DMS79 (cell line): ENCODE measurements around the gene AKAP4.

ENCODE experiments used
- DNase-seq: peaks from one replicate; lab custom pipeline; 2025; lab: John Stamatoyannopoulos, UW

Gene AKAP4, protein sequence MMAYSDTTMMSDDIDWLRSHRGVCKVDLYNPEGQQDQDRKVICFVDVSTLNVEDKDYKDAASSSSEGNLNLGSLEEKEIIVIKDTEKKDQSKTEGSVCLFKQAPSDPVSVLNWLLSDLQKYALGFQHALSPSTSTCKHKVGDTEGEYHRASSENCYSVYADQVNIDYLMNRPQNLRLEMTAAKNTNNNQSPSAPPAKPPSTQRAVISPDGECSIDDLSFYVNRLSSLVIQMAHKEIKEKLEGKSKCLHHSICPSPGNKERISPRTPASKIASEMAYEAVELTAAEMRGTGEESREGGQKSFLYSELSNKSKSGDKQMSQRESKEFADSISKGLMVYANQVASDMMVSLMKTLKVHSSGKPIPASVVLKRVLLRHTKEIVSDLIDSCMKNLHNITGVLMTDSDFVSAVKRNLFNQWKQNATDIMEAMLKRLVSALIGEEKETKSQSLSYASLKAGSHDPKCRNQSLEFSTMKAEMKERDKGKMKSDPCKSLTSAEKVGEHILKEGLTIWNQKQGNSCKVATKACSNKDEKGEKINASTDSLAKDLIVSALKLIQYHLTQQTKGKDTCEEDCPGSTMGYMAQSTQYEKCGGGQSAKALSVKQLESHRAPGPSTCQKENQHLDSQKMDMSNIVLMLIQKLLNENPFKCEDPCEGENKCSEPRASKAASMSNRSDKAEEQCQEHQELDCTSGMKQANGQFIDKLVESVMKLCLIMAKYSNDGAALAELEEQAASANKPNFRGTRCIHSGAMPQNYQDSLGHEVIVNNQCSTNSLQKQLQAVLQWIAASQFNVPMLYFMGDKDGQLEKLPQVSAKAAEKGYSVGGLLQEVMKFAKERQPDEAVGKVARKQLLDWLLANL

GRCh38 chrX:50200907-50201306, at the start of gene AKAP4:
Gene AKAP4, minus strand, starts transcription at chrX:50201007. Its CDS starts 118 bp downstream, at chrX:50200889.
- DNase-seq: no peak

GRCh38 chrX:50211510-50211909, 10.7 kb upstream of the AKAP4 start:
- no peak for DNase-seq

- DNase-seq: no peak
Measured at GRCh38 chrX:50206753-50207152, 5.9 kb upstream of the AKAP4 start.

DNA sequence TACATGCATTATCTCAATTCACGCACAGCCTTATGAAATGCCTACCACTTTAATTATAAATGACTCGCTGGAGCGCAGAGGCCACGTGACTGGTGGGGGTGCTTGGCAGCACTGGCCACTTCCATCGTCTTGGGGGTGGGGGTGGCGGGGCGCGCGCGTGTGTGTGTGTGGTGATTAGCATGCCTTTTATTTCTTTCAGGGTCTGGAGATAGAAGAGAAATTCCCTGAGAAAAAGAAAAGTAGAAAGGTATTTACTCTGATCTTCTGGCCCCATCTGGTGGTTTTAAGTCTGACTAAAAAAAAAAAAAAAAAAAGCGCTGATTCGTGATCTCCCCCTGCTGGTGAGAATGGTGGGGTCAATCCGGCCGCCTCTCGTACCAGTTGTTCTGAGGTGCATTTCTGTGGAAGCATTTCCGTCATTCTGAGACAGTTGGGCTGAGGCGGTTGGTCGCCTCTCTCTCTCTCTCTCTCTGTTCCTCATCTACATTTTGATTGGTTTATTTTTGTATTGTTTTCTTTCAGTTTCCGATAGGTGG, 3.6 kb upstream of the AKAP4 start, which contains the start of gene CCNB3:
Gene CCNB3 (plus strand): TSS at position 402 of the 536 bp plus-strand sequence. CDS start 80,399 bp downstream, outside the sequence.
- peak; percentile 39 for DNase-seq

GRCh38 chrX:50202539-50202938, 1.7 kb upstream of the AKAP4 start:
- no peak for DNase-seq

GRCh38 chrX:50198348-50198747, 2.5 kb downstream of the AKAP4 start:
- DNase-seq: no peak

- no peak for DNase-seq
Measured at GRCh38 chrX:50188859-50189600, 11.8 kb downstream of the AKAP4 start.

DNA sequence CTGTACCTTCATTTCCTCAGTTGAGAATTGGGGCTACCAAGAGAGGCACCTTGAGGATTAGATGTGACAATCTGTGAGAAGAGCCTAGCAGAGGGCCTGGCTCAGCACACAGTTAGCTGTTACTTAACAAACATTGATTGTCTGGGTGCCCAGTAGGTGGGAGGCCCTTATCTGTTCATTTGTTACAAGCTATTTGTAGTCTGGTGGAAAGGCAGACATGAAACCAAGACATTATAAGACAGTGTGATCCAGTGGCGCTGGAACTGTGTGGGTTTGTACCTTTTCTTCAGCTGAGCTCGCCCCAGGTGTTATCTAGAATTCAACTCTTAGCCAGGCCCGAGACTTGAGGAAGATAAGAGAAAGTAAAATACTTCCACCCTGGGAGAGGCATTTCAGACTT, 16.9 kb downstream of the AKAP4 start:
- no peak for DNase-seq

DNA sequence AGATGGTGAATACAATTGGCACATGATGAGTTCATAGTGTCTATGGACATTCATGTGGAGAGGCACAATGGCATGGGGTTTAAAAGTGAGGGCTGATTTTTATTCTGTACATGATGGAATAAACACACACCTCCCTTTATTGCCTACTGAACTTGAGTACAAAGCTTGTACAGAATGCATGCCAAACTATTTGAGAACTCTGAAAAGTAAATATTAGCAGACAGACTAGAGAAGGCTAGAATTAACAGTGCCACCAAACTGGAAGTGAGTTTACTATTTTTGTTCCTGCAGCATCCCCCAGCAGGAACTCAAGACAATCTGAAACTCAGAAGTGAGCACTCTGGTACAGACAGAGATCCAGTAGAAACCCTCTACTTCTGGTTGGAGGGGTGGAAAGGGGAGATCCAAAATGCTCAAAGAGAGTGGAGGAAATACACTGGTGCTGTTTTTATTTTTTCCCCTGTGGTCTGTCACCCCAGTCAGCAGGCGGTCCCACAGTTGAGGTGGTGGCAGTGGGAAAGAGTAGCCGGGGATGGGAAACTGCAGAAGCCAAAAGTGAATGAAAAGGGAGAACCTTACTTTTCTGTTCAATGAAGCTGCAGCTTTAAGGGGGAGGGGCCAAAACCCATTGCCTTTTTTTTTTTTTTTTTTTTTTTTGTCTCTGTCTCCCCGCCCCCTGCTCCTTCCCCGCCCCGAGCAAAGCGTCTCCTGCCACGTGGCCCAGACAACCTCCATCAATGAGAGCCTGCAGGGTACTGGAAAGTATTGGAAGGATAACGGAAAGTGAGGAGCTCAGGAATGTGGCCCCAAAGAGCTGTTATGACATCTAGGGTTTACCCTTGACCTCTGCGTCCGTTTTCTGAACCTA, 20.5 kb downstream of the AKAP4 start:
- DNase-seq: no peak

GRCh38 chrX:50169717-50170116, 31.1 kb downstream of the AKAP4 start:
- DNase-seq: no peak

- DNase-seq: no peak
Measured at GRCh38 chrX:50168241-50168687, 32.5 kb downstream of the AKAP4 start.

DNA sequence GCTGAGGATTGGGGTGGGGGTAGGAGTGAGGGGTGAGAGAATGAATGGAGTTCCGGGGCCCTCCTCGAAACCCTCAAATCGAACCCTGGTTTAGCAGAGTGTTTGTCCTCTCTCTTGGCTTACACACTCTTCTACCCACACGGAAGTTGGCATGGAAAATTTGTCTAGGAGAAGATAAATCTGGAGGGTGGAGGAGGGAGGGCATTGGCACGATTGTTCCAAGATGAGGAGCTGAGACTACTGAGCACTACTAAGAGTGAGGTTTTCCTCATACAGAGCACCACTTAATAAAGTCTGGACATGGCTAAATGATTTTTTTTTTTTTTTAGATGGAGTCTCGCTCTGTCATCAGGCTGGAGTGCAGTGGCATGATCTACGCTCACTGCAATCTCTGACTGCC, 33.4 kb downstream of the AKAP4 start:
- no peak for DNase-seq

GRCh38 chrX:50165727-50166126, 35.1 kb downstream of the AKAP4 start:
- no peak for DNase-seq

DNA sequence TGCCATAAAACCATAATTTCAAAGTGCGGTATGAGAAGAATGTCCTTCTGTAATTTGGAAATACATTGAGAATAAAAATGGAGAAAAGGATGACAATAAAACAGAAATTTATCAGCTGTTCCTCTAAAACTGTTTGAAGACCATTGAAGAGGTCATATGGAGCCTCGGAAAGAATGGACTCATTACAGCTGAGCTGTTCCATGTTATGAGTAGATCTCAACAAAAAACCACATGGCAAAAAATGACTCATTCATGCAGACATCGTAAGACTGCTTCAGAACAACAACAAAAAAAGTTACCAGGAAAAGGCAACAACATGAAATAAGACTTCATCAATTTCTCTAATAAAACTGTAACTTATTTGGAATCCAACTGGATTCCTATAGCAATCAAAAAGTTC, 39.7 kb downstream of the AKAP4 start:
- DNase-seq: no peak

DNA sequence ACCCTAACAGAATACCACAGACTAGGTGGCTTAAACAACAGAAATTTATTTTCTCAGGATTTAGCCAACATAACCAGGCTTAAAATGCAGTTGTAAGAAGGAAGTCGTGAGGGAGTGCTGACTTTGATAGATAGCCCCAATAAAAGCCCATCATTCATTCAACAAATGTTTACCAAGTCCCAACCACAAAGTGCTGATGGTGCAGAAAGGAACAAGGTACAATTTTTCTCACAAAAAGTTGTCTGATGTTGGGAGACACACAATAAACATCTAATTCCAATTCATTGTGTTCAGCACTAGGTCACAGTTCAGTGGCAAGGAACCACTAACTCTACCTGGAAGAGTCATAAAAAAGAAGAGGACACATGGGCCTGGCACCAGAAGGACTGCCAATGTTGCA, 42.2 kb downstream of the AKAP4 start:
- DNase-seq: no peak

DNA sequence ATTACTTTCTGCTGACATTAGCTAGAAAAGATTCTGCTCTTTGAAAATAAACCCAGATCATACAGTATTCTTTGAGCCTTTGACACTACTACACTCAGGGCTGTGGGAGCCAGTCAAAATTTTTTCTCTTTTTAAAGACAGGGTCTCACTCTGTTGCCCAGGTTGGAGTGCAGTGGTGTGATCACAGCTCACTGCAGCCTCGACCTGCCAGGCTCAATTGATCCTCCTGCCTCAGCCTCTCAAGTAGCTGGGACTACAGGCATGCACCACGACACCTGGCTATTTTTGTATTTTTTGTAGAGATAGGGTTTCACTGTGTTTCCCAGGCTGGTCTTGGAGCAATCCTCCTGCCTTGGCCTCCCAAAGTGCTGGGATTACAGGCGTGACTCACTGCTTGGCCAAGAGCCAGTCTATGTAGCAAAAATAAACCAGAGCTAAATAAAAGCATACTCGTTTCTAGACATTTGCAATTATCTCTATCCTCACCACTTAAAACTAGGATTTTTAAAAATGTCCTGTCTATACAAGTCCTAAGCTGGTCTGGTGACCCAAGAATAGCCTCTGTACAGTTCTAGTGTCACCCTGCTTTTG, 43.2 kb downstream of the AKAP4 start:
- no peak for DNase-seq

GRCh38 chrX:50154429-50154828, 46.4 kb downstream of the AKAP4 start:
- no peak for DNase-seq

DNA sequence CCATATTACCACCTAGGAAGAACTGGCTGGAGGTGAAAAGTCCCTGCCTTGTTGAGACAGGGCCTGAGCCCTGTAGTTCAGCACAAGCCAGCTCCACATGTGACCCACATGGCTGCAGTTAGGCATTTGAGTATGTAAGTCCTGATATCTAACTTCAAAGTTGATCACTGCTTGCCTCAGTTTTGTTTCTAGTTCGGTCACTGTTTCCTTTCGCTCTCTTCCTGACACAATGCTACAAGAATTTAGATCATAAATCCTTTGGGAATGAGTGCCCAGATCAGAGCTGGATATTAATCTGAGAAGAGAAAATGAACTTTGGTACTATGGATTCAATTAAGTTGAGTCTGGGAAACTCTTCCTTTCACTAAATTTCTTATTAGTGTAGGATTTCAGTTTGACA, 48.4 kb downstream of the AKAP4 start:
- no peak for DNase-seq

DNA sequence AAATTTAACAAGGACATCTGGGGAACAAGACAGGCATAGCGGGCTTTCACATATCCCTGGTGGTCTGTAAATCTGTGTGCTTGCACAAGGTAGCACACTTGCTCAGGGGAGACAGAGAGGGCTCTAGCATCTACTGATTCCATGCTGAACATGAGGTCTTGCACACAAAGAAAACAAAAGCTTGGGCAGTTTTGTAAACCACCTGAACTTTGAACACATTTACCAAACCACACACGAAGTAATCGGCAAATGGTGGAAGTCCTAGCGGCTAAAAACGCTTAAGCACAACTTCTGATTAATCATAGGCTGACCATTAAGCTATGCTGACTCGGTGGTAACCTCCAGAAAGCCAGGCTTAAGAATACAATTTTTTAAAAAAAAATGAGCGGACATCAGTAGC, 52.8 kb downstream of the AKAP4 start:
- DNase-seq: no peak
